LNCaP clone FGC (cell line): ENCODE results near the gene TNFRSF25.
"Not testable (repeated sequence)": the region's sequence is repeated elsewhere in the genome, so short reads cannot be mapped to it uniquely, and the experiment has no call there.

ENCODE experiments used
- DNase-seq: peaks from one replicate; pipeline ENCODE4 v3.0.0-alpha.2; 2011; ENCODE audit warnings: low read depth
- H3K4me3 ChIP-seq: 2 replicates; pipeline ENCODE4 v1.5.1; 2011; ENCODE audit warnings: mild to moderate bottlenecking, low read depth, low read length, control low read depth
- TF ChIP-seq, protein P1 (sequence below): IDR thresholded peaks from 2 replicates; pipeline ENCODE4 v1.5.1; 2012; ENCODE audit warnings: mild to moderate bottlenecking; ENCODE audit not compliant: control insufficient read depth, insufficient read depth; ENCODE audit errors: extremely low read depth

Gene TNFRSF25

DNA sequence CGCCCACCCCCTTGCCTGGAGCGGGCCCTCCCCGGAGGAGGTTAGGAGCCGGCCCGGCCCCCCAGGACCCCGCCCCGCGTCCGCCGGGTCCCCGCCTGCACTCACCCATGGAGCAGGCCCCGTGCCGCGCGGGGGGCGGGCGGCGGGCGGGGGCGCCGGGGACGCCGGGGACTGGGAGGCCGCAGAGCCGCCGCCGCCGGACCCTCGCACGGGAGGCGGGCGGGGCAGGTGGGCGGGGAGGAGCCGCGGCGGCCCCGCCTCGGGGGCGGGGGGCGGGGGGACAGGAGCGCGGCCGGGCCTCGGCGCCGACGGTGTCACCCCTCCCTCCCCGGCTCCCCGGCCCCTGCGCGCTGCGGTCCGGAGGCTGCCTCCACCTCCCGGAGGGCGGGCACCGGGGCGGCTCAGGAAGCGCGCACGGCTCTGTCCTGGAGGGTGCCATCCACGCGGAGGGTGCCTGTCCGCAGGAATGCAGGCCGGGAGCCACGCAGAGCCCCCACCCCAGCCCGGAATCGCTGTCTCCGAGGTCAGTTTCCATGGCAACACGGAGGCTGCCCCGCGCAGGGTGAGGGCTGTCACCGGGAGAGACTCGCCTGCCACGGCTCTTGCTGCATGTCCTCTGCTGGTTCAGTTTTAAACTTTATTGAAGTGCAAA is 31.4 kb upstream of the TNFRSF25 start:
- H3K4me3 ChIP-seq, result peak overlapping the region; percentile 54
- DNase-seq, result no peak
- TF ChIP-seq, protein P1, sequence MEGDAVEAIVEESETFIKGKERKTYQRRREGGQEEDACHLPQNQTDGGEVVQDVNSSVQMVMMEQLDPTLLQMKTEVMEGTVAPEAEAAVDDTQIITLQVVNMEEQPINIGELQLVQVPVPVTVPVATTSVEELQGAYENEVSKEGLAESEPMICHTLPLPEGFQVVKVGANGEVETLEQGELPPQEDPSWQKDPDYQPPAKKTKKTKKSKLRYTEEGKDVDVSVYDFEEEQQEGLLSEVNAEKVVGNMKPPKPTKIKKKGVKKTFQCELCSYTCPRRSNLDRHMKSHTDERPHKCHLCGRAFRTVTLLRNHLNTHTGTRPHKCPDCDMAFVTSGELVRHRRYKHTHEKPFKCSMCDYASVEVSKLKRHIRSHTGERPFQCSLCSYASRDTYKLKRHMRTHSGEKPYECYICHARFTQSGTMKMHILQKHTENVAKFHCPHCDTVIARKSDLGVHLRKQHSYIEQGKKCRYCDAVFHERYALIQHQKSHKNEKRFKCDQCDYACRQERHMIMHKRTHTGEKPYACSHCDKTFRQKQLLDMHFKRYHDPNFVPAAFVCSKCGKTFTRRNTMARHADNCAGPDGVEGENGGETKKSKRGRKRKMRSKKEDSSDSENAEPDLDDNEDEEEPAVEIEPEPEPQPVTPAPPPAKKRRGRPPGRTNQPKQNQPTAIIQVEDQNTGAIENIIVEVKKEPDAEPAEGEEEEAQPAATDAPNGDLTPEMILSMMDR, result no peak

DNA sequence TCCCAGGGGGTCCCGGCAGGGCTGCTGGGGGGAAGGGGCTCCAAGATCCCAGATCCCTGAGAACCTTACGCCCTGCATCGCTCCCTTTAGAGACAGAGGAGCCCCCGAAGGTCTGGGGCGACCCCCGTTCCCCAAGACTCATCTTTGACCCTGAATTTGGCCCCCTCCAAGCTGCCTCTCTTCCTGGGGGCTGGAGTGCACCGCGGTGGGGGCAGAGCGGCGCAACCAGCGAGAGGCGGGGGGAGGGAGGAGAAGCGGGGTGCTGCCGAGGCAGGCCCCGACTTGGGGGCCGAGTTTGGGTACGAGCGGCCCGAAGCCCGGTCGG is 30.9 kb upstream of the TNFRSF25 start:
- TF ChIP-seq, protein P1, result no peak
- no peak for DNase-seq
- peak overlapping the region; percentile 44 for H3K4me3 ChIP-seq

DNA sequence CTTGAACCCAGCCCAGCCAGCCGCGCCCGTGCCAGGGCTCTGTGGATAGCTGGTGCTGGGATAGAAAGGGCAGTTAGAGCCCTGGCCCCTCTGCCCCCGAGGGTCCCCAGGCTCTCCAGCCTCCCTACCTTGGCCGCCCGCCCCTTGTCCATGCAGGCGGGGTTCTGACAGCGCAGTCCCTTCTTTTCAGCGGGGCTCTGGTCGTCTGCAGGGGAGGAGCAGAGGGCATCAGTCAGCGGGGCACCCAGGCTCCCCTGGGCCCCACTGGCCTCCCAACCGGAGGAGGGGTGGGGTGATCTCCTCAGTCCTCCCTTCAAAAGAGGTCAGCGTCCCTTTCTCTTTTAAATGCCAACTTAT is 30.4 kb upstream of the TNFRSF25 start:
- no peak overlapping the region for H3K4me3 ChIP-seq
- DNase-seq, result no peak
- TF ChIP-seq, protein P1, result no peak

DNA sequence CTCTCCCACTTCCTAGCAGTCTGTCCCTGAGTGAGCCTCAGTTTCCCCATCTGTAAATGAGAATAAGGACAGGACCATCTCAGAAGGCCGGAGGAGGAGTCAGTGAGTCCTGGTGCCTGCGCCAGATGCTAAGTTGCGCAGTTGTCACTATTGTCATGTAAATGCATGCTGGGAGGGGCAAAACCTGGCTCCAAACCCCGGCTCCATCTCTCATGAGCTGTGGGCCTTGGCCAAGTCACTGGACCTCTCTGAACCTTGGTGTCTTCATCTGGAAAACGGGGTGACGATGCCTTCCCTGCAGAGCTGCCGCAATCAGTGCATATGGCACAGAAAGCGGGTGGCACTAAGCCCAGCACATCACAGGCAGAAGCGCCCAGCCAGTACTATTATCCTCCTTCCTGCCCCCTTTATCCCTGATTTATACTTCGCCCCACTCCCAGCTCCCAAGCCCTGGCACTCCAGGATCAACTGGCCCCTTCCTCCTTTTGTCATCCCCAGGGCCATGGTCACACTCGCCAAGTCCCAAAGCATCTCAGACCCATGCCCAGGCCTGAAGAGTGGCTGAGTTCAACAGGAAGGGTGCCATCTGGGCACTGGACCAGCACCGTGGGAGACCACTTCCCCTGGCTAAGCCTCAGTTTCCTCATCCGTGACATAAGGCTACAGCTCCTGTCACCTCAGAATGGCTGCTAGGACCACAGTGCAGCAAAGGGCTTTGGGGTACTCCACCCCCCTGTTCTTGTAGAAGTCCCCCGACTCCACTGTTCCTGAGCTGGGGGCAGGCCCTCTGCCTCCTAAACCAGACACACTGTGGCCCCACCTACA is 29.8 kb upstream of the TNFRSF25 start:
- no peak for DNase-seq
- H3K4me3 ChIP-seq, result no peak overlapping the region
- TF ChIP-seq, protein P1, result no peak

DNA sequence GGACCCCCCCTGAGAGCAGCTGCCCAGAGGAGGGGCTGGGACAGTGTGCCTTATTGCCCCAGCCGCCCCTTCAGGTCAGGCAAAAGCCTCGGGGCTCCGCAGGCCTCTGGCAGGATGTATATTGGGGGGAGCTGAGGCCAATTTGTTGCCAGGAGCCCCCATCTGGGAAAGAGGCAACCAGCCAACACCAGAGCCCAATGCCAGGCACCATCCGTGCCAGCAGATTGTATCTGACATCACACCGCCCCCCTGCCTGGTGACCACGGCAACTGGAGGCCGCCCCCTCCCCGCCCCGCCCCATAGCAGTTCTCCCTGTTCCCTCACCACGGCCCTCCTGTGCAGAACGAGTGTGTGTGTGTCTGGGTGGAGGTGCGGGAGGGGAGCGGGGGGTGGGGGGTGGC is 29.1 kb upstream of the TNFRSF25 start:
- DNase-seq, result no peak
- TF ChIP-seq, protein P1, result no peak
- H3K4me3 ChIP-seq, result no peak overlapping the region

DNA sequence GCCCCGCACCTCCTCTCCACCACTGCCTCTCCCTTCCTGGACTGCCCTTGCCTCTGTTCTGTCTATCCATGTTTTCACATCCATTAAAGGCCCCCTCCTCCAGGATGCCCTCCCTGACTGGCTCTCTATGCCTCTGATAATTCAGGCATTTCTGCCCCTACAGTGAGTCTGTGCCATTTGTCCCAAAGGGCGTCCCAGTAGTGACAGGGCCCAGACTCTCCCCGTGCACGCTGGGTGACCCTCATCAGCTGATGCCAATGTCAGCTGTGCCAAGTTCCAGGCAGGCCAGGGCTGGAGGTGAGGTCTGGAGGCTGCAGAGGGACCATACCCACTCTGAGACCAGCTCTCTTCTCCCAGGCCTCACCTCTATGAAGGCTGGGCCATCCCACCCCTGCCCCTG is 28.7 kb upstream of the TNFRSF25 start:
- DNase-seq, result no peak
- TF ChIP-seq, protein P1, result no peak
- H3K4me3 ChIP-seq, result no peak overlapping the region

DNA sequence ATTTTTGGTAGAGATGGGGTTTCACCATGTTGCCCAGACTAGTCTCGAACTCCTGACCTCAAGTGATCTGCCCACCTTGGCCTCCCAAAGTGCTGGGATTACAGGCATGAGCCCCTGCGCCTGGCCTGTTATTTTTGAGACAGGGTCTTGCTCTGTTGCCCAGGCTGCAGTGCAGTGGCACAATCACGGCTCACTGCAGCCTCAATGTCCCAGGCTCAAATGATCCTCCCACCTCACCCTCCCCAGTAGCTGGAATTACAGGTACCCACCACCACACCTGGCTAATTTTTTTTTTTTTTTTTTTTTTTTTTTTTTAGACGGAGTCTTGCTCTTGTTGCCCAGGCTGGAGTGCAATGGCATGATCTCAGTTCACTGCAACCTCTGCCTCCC is 27.9 kb upstream of the TNFRSF25 start:
- DNase-seq, H3K4me3 ChIP-seq: not testable (repeated sequence)
